Inflammatory macrophage (primary cell): Measurements from ENCODE around the gene MBOAT1.

Source experiments
- DNase-seq, 2 donors: peaks; one replicate each; pipeline ENCODE4 v3.0.0-alpha.2; 2020 to 2022

The MBOAT1 gene

DNA sequence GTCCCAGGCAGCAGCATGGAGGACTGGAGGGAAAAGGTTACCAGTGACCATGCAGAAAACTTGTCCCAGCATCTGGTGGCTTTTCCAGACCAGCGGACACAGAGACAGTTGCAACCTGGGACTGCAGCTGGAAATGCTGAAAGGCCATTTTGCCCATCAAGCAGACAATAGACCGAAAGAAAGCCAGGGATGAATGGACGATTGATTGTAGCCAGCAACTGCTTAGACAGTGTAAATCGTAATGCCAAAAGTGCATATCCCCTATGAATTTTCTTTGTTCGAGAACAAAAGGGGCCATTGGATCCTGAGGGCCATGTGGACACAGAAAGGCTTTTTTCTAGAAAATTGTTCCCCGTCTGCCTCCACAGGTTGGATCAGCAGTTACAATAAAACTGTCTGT lies 115.7 kb downstream of the MBOAT1 start:
- DNase-seq = no peak

DNA sequence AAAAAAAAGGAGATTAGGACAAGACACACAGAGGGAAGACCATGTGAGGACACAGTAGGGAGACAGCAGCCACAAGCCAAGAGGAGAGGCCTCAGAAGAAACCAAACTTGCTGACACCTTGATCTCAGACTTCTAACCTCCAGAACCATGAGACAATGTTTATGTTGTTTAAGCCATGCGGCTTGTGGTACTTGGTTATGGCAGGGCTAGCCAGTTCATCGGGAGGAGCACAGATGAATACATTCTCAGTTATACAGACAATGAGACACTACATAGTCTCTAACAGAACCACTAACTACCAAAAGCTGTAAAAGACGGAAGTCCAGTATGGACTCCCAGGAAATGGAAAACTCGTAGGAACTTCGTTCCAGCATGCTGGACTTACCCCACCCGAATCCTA lies 116.8 kb downstream of the MBOAT1 start:
- no peak for DNase-seq

DNA sequence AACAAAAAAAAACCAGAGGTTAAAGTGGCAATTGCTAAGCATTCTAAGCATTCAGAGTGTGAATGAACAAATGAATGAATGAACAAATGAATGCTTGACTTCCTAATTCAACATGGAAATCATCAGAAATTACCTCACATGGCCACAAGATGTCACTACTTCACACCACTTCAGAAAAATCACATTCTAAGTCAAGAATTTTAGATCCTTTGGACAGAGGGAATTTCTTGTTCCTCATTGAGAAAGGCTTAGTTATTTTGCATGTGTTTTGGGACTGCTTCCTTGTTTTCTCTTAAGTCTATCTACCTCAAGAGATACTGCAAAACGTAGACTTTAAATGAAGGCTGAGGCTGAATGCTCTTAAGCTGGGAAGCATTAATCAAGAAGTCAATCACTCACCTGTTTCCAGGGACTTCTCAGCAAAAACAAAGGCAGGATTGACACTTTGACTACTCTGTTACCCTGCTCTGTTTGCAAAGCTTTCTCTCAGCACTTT lies 120.2 kb downstream of the MBOAT1 start:
- peak; percentile 56 to 76 for DNase-seq

DNA sequence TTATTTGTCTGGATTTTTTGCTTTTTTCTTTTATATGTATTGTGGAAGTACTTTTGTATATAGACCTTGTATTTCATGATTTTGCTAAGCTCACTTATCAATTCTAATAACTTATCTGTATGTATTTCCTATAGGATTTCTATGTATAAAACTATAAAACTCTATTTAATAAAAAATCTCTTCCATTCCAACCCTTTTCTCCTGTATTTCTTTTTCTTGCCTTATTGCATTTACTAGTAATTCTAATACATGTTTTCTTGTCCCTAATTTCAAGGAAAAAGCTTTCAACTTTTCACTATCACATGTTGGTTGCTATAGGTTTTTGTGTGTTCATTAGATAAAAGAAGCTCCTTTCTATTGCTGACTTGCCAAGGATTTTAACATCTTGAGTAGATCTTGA lies 125.3 kb downstream of the MBOAT1 start:
- DNase-seq = no peak

DNA sequence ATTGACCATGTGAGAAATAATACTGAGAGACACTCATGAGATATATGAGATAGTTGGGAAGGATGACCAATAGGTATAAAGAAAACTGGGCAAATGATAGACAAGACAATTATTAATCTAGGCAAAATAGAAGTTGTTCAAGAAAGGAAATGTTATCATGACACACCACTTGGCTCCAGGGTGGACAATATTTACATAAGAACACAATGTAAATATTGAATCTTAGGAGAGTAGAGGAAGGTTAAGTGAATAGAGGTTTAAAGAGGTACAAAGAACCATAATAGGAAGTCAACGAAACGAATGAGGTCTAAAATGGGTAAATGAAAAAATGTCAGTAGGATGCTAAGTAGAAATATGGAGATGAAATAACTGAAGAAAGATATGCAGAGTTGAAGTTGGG lies 126.5 kb downstream of the MBOAT1 start:
- no peak for DNase-seq

DNA sequence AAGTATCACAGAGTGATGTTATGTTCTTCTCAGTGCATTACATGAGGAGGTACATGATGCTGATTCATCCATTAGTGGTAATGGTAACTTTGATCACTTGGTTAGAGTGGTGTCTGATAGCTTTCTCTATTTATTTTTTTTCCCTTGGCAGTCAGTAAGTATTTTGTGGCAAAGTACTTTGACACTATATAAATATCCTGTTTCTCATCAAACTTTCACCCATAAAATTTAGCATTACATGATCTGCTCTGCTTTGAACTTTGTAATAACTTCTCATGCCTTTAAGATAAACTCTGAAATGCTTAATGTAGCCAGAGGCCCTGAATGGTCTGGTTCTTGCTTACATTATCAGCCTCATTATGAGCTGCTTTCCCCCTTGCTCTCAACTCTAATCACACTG lies 127.9 kb downstream of the MBOAT1 start:
- no peak for DNase-seq

DNA sequence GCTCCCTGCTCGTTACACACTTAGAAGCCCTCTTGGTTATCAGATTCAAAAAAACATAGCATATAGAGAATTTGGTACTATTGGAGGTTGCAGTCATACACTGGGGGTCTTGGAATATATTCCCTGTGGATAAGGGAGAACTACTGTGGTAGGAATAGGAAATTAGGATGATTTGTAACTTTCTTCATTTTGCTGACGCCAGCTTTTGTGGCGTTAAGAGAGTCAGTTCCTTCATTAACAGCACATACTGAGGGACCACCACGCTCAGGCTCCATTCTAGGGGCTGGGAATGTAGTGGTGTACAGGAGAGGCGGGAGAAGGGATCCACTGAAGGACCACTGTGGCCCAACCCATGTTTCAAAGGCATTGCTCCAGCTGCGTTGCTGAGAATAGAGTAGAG lies 140.3 kb downstream of the MBOAT1 start:
- DNase-seq = no peak

DNA sequence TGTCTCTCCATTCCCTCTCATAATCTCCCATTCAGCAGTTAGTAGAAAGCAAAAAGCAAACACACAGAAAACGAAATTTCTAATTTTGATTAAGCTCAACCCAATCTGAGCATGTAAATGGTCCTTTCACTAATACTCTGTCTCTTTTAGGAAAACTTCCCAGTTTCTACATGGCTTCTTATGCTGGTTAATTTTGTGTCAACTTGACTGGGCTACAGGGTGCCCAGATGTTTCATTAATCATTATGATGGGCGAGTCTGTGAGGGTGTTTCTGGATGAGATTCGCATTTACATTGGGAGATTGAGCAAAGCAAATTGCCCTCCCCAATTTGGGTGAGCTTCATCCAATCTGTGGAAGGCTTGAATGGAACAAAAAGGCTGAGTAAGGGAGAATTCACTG lies 142.2 kb downstream of the MBOAT1 start:
- no peak for DNase-seq

DNA sequence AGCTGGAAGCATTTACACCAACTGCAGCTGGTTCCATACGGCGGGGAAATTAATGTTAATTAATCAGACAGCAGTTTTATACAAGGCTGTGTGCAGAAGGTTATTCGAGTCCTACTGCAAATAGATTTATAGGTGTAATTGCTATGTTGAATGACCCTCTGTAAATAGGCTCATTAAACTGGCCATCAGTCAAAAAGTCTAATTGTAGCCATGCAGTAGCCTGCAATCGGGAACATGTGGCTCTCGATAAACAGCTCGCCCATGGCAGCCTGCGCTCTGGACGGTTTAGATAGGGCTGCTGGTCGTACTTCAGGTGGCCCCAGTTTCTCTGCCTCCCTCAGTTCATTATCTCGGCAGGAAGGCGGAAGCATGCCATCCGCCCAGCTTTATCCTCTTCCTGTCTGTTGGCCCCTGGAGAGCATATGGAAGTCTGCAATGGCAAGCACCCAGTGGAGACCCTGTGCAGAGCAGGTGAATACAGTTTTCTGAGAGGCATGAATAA lies 143.2 kb downstream of the MBOAT1 start:
- DNase-seq = no peak

DNA sequence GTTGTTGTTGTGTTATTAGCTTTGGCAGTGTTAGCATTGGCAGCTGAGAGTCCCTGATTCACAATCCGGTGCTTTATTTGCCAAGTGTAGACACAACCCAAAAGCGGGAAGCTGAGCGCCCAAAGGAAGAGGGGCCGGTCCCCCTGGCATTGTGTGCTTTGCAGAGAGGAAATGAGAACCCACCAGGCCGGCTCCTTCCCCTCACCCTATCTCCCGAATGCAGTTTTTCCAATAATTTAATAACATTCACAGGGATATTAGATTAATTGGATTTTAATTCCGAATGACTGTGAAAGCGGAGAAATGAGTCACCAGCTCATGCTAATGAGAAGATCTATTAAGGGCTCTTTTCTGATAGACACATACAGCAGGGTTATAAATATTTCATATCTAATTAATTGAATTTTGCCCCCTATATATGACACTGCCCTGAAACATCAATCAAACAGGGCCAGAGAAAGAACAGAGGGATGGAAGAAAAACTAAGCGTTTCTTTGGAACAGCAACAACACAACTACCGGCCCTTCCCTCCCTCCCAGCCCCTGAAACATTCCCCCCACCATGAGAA lies 143.8 kb downstream of the MBOAT1 start:
- no peak for DNase-seq

DNA sequence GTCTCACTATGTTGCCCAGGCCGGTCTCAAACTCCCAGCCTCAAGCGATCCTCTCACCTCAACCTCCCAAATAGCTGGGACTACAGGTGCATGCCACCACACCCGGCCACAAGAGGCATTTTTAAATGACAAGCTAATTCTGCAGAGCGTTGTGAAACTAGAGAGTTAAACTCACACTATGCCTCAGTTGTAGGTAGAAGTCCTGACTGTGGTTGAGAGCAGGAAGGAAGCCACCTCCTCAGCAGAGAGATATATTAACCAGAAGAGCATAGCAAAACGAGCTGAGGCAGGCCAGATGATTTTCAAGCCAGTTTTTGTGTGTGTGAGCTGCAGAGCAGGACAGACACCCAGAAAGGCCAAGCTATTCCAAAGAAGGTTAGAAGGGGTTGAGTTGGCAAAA lies 150.3 kb downstream of the MBOAT1 start:
- DNase-seq = no peak

DNA sequence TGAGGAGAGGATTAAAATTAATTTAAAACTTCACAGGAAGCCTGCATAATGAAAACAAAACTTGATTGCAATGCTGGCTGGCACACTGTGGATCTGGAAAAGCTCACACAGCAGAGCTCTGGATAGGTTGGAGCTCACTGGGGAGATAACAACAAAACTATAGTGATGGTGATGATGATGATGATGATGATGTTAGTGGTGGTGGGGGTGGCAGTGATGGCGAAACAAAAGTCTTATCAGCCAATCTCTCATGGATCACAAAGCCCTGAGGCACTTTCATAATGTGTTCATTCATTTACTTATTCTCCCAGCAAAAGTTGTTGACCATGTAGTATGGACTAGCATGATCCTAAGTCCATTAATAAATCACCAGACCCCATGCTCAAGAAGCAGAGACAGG lies 152.0 kb downstream of the MBOAT1 start:
- no peak for DNase-seq

DNA sequence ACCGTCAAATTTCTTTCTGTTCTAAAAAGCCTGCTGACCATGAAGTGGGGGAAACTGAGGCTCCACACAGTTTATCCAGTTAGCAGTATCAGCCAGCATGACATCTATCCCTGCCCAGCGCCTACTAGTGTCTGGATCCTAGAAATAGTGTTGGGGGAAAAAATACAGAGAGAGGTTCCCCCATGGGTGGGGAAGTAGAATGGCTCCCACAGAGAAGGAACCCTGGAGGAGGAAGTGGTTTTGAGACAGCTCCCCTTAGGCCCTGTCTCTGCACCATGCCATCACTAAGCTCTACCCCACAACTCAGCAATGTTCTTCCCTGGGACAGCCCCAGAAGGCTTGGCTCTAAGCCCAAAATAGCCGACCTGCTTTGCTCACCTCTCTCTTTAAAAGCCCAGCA lies 153.4 kb downstream of the MBOAT1 start:
- peak; percentile 38 to 48 for DNase-seq

DNA sequence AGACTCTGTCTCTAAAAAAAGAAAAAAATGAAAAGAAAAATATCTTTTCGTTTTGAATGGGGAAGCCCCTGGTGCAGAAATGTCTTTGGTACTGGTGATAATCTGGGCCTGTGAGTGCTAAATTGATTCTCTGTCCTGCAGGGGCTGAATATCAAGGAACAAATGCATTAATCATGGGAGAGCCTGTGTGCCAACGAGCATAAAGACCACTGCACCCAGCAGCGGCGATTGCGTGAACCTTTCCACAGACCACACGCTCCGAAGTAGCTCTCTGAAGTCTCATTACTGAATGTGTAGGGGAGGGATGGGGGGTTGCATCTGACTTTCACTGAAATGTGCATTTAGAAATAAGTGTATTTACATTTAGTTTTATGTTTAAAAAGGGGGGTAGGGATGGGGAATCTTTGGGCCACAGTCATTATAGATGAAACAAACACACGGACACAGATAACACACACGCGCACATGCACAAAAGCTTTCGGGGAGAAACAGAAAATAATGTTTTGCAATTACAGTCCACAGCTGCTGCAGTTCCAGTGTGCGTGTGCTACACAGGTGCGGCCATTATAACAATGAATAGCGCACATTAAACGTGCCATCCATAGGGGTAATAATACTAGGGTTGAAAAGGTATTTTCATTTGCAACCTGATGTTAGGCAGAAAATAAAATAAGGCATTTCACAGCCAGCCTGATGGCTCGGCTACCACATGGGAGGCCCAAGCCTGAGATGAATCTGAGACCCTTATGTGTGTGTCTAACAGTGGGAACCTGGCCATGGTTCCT lies 154.0 kb downstream of the MBOAT1 start:
- DNase-seq = no peak

DNA sequence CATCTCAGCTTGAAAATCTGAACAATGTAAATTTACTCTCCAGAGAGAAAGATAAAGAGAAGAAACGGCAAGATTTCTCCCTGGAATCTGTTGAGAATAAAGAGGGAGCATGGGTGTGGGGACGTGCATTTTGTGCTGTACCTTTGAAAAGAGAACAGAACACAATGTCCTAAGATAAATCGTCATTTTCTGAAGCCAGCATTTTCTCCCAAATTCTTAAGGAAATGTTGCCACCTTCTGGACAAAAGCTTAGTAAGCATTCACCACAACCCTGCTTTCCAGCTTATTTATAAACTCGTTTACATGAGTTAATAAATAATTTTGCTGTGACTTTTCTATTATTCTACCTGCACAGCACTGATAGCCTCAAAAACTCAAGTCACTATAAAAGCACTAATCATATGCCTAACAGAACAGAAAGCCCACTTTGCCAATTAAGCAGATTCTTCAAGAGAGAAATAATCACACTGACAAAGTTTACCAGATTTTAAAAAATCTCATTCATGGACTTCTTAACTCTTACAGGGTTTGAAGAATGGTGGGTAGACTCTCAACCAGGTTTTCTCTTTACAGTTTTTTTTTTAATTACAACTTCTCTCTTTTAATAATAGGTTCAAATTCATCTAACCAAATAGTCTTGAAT lies 155.8 kb downstream of the MBOAT1 start:
- DNase-seq = peak; percentile 15 to 18

DNA sequence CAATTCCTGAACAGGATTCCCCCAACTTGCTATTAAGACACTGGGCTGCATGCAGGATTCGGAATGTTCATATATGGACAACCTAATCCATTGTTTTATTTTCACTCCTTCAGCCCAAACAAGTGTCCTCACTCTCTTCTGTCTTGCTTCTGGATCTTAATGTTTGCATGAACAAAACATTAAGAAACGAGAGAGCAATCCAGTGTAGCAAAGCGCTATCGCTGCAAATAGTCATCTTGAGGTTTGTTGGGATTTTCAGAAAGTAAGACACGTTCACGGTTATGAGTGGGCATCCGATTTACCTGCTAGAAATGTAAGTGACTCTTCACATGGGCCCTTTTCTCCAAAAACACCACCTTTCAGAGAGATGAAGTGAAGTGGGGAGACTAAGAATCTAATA lies 156.4 kb downstream of the MBOAT1 start:
- DNase-seq = no peak
